GM12875 (cell line): ENCODE data around the gene ADAP1.

ENCODE experiments used
- H3K4me3 ChIP-seq: one replicate; pipeline ENCODE4 v1.5.1; 2011; ENCODE audit warnings: low read depth, low read length, control low read depth
- CTCF ChIP-seq: IDR thresholded peaks from 2 replicates; pipeline ENCODE4 v1.5.1; 2011; ENCODE audit warnings: low read depth, mild to moderate bottlenecking, control low read depth, inconsistent platforms, low read length, moderate library complexity, borderline replicate concordance; ENCODE audit not compliant: insufficient read depth

The ADAP1 gene

GRCh38 chr7:908159-908581 is 46.3 kb downstream of the ADAP1 start:
- TF ChIP-seq CTCF = no peak
- no peak overlapping the region for H3K4me3 ChIP-seq

GRCh38 chr7:907158-907980 is 47.1 kb downstream of the ADAP1 start:
- H3K4me3 ChIP-seq = no peak overlapping the region
- no peak for TF ChIP-seq CTCF

GRCh38 chr7:906776-907157 is 47.7 kb downstream of the ADAP1 start:
- no peak for TF ChIP-seq CTCF
- H3K4me3 ChIP-seq = no peak overlapping the region

- H3K4me3 ChIP-seq = no peak overlapping the region
- no peak for TF ChIP-seq CTCF
These were observed 49.6 kb downstream of the ADAP1 start for GRCh38 chr7:904847-905246.

GRCh38 chr7:903921-904755 is 50.3 kb downstream of the ADAP1 start:
- H3K4me3 ChIP-seq = no peak overlapping the region
- TF ChIP-seq CTCF = no peak

GRCh38 chr7:902996-903395 is 51.5 kb downstream of the ADAP1 start:
- TF ChIP-seq CTCF = no peak
- no peak overlapping the region for H3K4me3 ChIP-seq
